Ishikawa (cell line): Measurements from ENCODE around the gene RABGAP1.

Experiments
- CEBPB ChIP-seq: IDR thresholded peaks from 2 replicates; pipeline ENCODE4 v1.6.1; 2012
- CREB1 ChIP-seq: IDR thresholded peaks from 2 replicates; pipeline ENCODE4 v1.6.1; 2012; ENCODE audit warnings: low read depth
- EGR1 ChIP-seq: IDR thresholded peaks from 2 replicates; pipeline ENCODE4 v1.6.1; 2012
- EP300 ChIP-seq: IDR thresholded peaks from 2 replicates; pipeline ENCODE4 v1.6.1; 2012; ENCODE audit warnings: borderline replicate concordance
- FOXM1 ChIP-seq: IDR thresholded peaks from 2 replicates; pipeline ENCODE4 v1.6.1; 2012; ENCODE audit warnings: low read depth, borderline replicate concordance
- NFIC ChIP-seq: IDR thresholded peaks from 2 replicates; pipeline ENCODE4 v1.6.1; 2012
- RAD21 ChIP-seq: IDR thresholded peaks from 2 replicates; pipeline ENCODE4 v1.6.1; 2012; ENCODE audit warnings: low read depth
- TAF1 ChIP-seq: IDR thresholded peaks from 2 replicates; pipeline ENCODE4 v1.6.1; 2012; ENCODE audit warnings: low read depth, mild to moderate bottlenecking
- TCF12 ChIP-seq: IDR thresholded peaks from 2 replicates; pipeline ENCODE4 v1.6.1; 2012; ENCODE audit warnings: low read depth
- TEAD4 ChIP-seq: IDR thresholded peaks from 2 replicates; pipeline ENCODE4 v1.6.1; 2012
- YY1 ChIP-seq: IDR thresholded peaks from 2 replicates; pipeline ENCODE4 v1.6.1; 2012; ENCODE audit warnings: low read depth
- ZBTB7A ChIP-seq: IDR thresholded peaks from 2 replicates; pipeline ENCODE4 v1.6.1; 2012; ENCODE audit warnings: low read depth
- TF ChIP-seq, protein P1 (sequence below): IDR thresholded peaks from 2 replicates; pipeline ENCODE4 v1.6.1; 2012
- TF ChIP-seq, protein P2 (sequence below): IDR thresholded peaks from 2 replicates; pipeline ENCODE4 v1.6.1; 2012
- TF ChIP-seq, protein P3 (sequence below): IDR thresholded peaks from 2 replicates; pipeline ENCODE4 v1.6.1; 2012; ENCODE audit warnings: low read depth, mild to moderate bottlenecking

RABGAP1 gene

DNA sequence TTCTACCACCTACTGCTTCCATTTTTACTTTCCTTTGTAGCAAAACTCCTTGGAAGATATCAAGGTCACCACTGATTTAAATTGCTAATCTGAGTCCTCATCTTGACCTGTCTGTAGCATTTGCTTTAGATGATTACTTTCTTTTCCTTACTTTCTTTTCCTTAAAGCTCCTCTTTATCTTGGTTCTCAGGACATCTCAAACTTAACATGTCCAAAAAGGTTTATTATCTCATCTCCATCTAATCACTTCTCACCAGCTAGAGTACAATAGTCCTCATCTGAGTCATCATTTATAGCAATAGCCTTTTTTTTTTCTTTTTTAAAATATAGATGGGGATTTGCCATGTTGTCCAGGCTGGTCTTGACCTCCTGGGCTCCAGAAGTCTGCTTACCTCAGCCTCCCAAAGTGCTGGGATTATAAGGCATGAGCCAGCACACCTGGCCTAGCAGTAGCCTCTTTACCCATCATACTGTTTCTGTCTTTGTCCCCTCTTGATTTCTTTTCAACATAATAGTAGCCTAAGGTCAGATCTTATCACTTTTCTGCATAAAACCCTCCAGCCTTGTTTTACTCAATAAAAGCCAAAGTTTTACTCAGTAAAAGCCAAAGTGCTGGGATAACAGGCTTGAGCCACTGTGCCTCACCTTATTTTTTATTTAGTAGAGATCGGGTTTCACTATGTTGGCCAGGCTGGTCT, 59.7 kb downstream of the RABGAP1 start:
- no peak for TF ChIP-seq TAF1
- no peak for TF ChIP-seq CEBPB

DNA sequence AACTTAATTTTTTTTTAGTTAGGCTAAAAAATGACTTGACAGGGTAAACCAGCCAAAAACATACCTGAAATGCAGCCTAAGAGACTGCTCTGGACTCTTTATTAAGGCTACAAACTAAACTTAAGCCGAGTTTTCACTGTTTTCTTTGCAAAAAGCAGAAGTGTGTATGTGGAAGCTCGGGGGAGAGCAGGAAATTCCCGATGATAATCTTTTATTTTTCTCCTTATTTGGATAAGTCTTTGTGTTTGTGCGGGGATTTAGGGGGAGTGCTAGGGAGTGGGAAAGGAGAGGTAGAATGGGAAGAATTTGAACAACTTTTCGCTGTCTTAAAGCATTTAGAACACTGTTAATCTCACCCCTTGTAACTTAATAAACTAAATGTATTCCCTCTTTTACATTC, 61.9 kb downstream of the RABGAP1 start:
- TF ChIP-seq EGR1, result no peak
- no peak for TF ChIP-seq EP300
- TF ChIP-seq CEBPB, result no peak
- TF ChIP-seq TCF12, result no peak
- TF ChIP-seq, protein P1, sequence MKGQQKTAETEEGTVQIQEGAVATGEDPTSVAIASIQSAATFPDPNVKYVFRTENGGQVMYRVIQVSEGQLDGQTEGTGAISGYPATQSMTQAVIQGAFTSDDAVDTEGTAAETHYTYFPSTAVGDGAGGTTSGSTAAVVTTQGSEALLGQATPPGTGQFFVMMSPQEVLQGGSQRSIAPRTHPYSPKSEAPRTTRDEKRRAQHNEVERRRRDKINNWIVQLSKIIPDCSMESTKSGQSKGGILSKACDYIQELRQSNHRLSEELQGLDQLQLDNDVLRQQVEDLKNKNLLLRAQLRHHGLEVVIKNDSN, result no peak

DNA sequence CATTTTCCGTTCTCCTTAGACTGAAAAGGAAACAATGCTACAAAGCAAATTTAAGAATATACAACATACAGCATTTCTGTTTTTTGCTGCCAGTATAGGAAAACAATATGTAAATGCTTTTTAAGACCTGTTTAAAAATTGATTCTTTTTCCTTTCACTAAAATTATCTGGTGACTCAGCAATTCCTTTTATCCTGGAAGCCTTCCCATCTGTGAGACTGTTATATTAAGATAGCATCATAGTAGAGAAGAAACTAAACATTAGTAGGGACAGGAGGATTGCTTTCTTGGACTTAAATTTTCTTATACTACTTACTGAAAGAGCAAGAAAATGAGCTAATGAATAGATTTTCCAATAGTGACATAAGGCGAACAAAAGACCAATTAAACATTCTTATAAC, 62.6 kb downstream of the RABGAP1 start:
- TF ChIP-seq EGR1 (no peak), FOXM1 (no peak), NFIC (no peak), CEBPB (no peak), ZBTB7A (no peak), TAF1 (no peak), RAD21 (no peak), YY1 (no peak), TEAD4 (no peak), CREB1 (no peak), EP300 (no peak), TCF12 (no peak)
- TF ChIP-seq, protein P2, sequence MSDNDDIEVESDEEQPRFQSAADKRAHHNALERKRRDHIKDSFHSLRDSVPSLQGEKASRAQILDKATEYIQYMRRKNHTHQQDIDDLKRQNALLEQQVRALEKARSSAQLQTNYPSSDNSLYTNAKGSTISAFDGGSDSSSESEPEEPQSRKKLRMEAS, result no peak
- TF ChIP-seq, protein P1, result no peak
- TF ChIP-seq, protein P3, sequence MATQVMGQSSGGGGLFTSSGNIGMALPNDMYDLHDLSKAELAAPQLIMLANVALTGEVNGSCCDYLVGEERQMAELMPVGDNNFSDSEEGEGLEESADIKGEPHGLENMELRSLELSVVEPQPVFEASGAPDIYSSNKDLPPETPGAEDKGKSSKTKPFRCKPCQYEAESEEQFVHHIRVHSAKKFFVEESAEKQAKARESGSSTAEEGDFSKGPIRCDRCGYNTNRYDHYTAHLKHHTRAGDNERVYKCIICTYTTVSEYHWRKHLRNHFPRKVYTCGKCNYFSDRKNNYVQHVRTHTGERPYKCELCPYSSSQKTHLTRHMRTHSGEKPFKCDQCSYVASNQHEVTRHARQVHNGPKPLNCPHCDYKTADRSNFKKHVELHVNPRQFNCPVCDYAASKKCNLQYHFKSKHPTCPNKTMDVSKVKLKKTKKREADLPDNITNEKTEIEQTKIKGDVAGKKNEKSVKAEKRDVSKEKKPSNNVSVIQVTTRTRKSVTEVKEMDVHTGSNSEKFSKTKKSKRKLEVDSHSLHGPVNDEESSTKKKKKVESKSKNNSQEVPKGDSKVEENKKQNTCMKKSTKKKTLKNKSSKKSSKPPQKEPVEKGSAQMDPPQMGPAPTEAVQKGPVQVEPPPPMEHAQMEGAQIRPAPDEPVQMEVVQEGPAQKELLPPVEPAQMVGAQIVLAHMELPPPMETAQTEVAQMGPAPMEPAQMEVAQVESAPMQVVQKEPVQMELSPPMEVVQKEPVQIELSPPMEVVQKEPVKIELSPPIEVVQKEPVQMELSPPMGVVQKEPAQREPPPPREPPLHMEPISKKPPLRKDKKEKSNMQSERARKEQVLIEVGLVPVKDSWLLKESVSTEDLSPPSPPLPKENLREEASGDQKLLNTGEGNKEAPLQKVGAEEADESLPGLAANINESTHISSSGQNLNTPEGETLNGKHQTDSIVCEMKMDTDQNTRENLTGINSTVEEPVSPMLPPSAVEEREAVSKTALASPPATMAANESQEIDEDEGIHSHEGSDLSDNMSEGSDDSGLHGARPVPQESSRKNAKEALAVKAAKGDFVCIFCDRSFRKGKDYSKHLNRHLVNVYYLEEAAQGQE, result no peak

DNA sequence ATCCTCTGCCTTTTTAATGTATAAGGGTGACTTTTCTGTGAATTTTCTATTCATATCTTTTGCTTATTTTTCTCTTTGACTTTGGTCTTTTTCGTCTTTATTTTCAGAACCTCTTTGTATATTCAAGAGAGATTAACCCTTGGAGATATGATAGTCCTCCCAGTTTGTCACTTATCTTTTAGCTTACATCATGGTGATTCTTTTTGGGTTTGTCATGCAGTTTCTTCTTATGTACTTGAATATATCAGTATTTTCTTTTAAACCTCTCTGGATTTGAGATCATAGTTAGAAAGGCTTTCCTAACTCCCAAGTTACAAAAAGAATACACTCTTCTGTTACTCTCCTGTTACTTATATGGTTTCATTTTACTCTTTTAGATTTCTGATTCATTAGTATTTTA, 65.1 kb downstream of the RABGAP1 start:
- no peak for TF ChIP-seq EGR1
- TF ChIP-seq ZBTB7A, result no peak
- TF ChIP-seq TEAD4, result no peak
- no peak for TF ChIP-seq EP300
- TF ChIP-seq, protein P3, result no peak
- no peak for TF ChIP-seq RAD21
- no peak for TF ChIP-seq TAF1
- no peak for TF ChIP-seq NFIC

DNA sequence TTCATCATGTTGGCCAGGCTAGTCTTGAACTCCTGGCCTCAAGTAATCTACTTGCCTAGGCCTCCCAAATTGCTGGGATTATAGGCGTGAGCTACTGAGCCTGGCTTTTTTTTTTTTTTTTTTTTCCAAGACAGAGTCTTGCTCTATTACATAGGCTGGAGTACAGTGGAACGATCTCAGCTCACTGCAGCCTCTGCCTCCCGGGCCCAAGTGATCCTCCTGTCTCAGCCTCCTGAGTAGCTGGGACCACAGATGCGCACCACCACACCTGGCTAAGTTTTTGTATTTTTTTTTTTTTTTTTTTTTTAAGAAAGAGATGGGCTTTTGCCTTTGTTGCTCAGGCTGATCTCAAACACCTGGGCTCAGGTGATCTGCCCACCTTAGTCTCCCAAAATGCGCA, 66.4 kb downstream of the RABGAP1 start:
- no peak for TF ChIP-seq TEAD4
- TF ChIP-seq, protein P1, result no peak
- TF ChIP-seq RAD21, result no peak
- TF ChIP-seq ZBTB7A, result no peak
- TF ChIP-seq YY1, result no peak
- TF ChIP-seq NFIC, result no peak
- no peak for TF ChIP-seq FOXM1
- no peak for TF ChIP-seq TAF1
- TF ChIP-seq, protein P3, result no peak
- TF ChIP-seq CEBPB, result no peak
- no peak for TF ChIP-seq CREB1
- no peak for TF ChIP-seq EP300
- TF ChIP-seq, protein P2, result no peak
- no peak for TF ChIP-seq TCF12
- no peak for TF ChIP-seq EGR1
